HG03439 (cell line): ENCODE data around the gene CHCHD3.

ENCODE experiments used
- ATAC-seq: cut with Tn5 transposase; IDR thresholded peaks from one replicate; pipeline ENCODE4 v1.9.1; 2021; ENCODE audit warnings: mild to moderate bottlenecking, moderate library complexity; ENCODE audit not compliant: unreplicated experiment

Gene CHCHD3

DNA sequence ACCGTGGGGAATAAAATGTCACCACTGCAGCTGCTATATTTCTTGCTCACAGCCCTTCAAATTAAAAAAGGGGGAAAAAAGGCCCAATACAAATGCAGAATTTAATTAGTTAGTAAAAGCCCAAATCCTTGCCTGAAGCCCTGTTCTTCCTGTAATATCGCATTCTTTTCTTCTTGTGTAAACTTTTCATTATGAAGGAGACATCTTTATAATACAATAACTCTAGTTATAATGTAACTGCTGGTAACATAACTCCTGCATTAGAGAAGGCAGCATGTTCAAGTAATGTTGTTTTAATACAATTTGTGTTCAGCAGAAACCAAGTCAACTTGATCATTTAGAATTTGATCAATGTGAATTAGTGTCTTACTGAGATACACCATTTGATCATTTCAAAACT lies 250.9 kb downstream of the CHCHD3 start:
- ATAC-seq: no peak

DNA sequence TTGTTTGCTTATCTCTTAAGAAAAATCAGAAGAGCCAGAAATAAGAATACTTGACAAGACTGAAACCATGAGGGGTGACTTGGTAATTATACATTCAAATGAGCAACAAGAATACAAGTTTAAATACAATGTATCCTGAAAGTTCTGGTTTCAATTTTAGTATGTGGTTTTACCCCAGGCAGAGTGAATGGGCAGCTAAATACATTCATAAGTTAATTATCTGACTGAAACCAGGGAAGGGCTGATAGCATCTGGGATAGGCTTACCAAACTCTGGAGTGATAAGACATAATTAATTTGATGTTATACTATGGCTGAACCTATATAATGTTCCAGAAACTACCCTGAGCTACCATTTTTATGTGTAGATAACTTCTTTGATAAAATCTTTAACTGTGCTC lies 253.4 kb downstream of the CHCHD3 start:
- no peak for ATAC-seq

DNA sequence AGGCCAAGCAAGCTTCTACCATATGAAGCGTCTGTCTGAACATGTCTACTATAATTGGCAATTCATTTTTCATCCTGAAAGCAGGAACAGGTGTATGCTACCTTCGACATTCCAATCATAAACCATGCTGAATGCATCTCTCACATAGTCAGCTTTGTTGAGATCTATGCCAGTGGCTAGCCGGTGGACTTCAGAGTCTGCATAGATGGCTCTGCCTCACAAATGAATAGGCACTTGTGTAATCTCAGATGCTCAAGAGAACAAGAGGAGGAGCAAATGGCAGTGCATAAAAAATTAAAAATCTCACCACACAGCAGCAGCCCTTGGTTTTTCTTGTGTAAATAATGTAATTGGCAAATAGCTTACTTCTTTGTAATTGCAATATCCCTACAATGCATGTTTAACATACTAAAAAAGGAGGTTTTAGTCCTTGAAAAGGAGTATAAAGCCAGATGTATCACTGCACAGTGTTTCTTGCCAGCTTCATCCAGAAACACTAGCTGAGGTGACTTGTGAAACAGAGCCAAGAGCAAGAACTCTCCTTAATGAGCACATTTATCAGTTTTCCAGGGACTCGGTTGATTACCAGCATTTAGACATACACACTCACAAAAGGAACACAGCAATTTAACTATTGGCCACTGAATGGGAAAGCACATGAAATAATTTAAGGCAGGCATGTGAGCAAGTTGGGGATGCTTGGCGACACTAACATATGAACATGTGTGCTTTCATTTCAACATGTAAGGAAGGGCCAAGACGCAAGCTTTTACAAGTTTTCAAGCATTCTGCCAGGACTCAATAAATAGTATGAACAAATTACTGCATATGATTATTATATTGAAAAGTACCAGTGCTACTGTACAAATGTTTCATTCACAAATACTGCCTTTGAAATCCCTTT lies 255.7 kb downstream of the CHCHD3 start:
- no peak for ATAC-seq

DNA sequence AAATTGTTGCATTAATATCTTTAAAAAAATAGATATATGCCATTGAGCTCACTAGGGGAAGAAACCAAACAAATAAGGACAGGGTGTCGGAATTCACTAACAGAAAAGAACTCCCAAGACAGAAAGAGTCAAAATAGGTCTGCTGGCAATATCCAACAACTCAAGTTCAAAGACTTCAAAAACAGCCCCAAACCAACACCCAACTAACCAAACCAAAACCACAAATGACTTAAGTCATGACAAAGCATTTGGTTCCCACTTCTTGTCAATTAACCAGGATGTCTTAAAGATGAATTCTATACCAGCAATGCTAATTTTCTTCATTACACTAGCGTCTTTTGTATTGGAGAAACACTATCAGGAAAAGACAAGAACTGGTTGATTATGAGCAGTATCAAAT lies 256.7 kb downstream of the CHCHD3 start:
- ATAC-seq: no peak

DNA sequence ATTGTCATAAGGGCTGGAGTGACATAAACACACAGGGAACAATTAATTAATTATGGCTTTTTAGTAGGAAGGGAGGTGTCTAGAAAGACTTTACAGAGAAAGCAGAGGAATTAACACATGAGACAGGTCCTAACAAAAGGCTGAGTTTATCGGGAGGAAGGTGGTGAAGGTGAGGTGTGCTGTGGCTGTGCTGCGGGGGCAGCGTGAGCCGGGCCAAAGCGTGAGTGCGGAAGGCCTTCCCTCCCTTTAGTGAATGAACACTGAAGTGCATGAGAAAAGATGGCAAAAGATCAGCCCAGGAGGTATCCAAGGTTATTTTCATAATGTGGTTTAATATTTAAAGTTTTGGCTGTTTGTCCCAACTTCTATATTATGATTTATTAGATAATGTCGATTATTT lies 262.2 kb downstream of the CHCHD3 start:
- ATAC-seq: no peak

DNA sequence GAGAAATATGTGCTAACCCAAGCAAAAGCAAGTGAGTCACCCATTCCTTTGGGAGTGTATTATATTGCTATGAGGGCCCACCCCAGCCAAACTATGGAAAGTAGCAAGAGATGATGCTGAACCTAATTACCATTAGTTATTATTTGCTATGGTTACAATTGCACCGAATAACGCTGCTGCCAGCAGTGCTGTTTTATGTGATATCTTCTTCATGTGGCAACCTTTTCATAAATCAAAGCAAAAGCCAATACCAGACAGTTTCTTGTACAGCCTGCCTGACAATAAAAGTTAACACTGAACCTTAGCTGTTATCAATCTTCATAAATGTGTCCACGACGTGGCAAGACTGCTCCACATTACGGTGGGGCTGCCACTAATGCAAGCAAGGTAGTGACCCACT lies 263.9 kb downstream of the CHCHD3 start:
- ATAC-seq: no peak

DNA sequence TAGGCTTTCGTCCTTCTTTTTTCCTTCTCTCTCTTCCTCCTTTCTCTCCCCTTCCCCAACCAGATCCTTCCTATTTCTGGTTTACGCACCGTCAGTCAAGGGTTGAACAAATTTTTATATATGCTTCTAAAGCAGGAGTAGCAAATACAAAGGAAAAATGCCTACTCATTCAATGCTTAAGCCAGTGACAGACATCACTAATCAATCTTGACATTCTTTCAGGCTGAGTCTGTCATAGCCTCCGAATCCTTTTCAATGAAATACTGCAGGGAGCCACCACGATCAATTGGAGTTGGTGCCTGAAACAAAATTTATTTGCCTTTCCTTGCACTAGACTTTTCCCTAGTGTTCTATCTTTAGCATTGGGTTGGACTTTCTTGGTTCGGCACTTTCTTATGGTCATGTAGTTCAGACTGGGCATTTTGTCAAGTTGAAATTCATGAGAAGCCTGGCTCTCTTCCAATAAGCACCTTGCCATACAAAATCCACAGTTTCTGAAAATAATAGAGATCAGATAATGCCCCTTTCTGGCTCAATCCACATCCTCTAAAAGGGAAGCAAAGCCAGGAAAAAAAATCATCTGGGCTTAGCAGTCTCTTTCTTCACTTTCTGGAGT lies 266.1 kb downstream of the CHCHD3 start:
- ATAC-seq: no peak

DNA sequence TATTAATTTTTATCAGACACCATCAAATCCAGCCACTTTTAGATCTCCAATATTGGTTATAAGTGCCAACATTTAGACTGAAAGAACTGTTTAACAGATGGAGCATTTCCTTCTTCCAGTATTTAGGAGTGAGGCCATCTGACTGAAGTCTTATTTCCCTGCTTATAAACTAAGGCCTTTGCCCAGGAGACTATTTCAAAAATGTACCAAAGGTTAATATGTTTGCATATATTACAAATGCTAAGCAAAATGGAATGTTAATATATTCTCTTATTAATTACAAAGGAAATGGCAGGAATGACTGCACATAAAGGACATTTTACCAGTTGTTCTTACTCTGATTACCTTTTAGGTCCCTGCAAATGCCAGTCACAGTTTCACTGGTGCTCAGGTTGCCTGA lies 266.8 kb downstream of the CHCHD3 start:
- ATAC-seq: no peak

DNA sequence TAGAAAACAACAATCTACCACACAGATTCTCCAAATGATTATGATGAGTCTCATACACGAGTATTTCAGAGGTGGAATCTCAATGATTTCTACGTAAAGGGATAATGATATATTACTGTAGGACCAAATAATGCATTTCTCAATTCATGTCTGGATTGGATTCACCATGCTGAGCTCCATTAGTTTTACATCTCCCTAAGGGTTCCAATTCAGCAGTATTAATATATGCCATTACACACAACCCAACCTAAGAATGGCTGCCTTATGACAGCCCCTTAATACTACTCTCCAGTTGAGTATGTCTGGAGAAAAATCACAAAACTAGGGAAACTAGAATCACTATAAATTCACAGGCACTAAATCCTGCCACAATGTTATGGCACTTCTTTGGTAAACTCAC lies 271.3 kb downstream of the CHCHD3 start:
- ATAC-seq: no peak

DNA sequence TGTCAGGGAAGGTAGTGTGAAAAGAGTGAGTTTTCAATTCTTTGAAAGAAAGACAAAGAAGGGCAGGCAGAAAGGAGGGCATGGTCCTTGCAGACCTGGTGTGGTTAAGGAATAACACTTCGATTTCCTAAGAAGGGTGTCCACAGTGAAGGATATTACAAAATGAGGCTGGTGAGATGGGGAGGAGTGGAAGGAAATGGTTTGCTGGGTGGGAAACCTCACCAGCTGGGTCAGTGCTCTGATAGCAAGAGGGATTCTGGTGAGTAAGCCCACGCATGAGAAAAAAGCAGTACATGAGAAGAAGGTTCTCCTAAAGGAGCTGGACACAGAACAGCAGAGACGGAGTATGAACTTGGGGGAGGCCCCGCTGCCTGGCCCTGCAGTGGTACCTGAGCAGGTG lies 275.1 kb downstream of the CHCHD3 start:
- ATAC-seq: no peak

DNA sequence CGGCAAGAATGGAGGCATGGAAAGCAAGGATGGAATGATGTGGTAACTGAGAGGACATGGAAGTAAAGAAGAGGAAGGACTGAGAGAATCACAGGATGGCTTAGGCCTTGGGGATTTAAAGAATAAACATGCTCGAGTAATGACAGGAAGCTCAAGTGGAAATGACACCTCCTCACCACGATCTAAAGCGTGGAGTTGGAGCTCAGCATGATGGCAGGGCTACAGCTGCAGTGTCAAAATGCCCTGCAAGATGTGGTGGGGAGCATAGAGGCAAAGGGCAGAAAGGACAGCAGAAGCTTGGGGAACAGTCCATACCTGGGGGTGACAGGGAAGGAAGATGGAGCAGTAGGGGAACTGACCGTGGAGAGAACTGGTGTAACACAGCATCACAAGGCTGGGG lies 276.1 kb downstream of the CHCHD3 start:
- ATAC-seq: no peak

DNA sequence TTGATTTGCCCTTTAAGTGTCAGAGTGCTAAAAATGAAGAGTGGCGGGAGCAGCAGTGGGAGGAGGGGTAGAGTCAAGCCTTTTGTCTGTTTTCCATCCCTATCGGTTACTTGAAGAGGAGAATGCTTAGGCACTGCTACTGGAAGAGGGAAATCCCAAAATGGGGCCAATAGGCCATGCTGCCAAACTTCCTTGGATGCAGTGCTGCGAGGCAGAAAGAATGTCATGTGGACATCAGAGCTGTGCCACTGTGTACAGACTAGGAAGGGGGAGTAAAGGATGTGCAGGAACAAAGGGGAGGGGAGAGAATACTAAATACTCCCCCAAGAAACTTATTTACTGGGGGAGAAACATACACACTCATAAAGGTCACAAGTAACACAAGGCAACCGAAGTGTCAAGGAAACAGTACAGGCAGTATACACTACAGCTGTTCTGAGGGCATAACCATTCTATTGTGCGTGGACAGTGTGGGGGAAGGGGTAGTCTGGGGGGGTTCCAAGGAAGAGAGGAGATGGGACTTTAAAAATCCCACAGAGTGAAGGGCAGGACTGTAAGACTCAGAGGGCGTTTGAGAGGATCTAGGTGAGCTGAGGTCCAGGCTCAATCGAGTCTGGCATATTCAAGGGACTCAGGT lies 276.9 kb downstream of the CHCHD3 start:
- ATAC-seq: no peak

DNA sequence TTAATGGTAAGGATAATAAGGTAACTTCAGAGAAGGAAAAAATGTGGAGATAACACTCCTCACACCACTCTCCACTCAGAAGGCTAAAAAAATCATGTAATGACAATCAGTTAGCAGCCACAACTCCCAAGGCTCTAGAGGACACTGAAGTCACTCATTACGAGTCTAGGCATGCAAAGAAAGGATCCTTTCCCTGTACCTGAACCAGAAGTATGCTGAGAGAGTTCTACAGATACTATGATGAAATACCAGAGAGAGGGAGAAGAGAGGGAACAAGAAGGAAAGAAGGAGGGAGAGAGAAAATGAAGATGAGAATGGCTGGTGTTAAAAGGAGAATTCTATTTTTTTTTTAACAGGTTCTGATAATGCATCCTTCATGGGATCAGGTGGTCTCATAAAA lies 281.4 kb downstream of the CHCHD3 start:
- no peak for ATAC-seq

DNA sequence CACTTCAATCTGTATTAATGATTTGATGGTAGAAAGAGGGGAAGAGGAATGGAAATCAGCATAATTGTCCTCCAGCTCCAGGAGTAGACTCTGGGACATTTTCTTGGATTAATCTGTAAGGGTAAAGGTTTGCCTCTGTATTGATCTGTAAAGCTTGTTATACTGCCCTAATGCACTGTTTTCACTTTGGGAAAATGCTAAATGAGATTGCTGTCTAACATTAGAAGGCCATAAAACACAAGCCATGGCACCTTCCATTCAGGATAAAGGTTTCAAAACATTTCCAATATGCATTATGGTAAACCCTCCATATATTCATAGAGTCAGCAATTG lies 282.8 kb downstream of the CHCHD3 start:
- no peak for ATAC-seq

DNA sequence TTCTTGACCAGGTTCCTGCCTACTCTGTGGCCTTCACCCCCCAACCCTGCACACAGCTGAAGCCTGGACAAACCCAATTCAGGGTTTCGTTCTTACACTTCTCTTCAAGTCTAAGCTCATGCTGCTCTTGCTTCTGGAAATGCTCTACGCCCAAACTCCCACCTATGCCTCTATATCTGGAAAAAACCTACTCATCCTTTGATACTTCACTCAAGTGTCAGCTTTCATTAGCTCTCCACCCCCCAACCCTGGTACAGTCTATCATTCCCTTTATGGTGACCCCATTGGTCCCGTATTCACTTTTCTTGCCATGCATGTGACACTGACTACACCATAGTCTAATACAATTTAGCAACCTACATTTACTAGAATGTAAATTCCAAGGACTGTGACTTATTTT lies 284.7 kb downstream of the CHCHD3 start:
- no peak for ATAC-seq

DNA sequence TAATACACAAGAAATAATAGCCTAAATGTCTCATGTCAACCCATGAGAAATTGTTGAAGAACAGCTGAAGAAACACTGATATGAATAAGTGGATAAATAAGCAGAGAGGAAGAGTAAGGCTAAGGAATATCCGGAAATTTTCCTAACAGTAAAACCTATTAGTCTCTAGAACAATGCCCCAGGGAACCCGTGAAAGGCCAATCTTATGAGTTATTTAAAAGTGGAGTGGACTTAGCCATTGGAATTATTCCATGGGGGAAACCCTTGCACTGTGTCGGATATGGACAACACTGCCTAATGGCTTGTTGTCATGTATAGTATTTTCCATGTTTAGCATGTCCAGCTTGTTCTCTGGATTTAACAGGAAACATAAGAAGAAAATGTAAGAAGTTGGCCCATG lies 288.4 kb downstream of the CHCHD3 start:
- ATAC-seq: no peak

DNA sequence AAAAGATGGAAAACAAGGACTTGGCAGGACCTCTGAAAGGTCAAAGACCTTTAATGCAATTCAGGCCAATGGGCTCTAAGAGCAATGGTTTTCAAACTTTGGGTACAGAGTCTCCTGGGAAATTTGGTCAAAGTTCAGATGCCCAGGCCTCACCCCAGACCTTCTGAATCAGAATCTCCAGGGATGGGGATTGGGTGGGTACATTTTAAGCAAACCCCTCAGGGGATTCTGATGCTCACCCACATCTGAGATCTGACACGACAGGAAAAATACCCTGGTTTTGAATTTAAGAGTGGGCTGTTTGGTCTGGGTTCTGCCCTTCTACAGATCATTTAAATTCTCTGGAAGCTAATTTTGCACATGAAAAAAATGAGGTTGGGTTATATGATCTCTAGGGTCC lies 290.9 kb downstream of the CHCHD3 start:
- no peak for ATAC-seq

DNA sequence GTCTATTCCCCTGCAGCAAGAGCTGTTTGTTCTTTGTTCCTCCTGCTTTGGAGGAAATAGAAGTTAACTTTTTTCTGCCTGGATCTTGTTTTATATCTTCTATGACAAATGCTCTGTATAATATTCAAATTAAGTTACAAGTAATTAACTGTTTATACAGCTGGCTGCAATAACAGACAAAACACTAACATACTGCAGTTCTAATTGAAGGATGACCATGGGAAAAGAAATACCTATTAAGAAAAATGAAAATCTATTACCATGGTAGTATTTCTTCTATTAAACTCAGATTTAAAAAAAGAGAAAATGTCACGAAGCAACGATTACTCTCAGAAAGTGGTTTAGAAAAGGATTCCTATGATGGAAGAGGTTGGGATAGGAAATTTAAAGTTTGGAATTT lies 291.8 kb downstream of the CHCHD3 start:
- ATAC-seq: no peak

DNA sequence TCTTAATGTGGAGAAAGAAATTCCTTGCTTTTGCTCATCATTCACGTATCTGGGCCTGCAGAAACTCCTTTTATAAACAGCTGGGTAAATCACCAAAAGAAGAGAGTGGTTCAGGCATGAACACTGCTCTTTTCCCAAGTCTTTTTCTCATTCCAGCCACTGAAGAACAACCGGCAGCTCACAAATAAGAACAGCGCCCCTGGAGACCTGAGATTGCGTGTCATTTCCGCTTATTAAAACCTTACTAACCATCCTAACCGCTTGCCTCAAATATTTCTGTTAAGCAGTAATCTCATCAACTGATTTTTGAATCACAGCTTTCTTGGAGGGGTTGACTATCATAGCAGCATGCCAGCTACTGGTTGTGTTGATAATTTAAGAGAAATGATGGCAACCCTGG lies 292.6 kb downstream of the CHCHD3 start:
- ATAC-seq: no peak

DNA sequence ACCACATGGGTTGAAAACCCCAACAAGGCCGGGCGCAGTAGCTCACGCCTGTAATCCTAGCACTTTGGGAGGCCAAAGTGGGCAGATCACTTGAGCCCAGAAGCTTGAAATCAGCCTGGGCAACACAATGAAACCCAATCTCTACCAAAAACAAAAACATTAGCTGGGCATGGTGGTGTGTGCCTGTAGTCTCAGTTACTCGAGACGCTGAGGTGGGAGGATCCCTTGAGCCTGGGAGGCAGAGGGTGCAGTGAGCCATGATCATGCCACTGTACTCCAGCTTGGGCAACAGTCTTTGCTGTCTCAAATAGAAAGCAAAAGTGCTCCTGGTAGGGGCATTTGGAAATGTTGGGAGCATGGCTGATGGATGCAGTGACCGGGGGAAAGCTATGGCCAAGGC lies 296.0 kb downstream of the CHCHD3 start:
- ATAC-seq: no peak

DNA sequence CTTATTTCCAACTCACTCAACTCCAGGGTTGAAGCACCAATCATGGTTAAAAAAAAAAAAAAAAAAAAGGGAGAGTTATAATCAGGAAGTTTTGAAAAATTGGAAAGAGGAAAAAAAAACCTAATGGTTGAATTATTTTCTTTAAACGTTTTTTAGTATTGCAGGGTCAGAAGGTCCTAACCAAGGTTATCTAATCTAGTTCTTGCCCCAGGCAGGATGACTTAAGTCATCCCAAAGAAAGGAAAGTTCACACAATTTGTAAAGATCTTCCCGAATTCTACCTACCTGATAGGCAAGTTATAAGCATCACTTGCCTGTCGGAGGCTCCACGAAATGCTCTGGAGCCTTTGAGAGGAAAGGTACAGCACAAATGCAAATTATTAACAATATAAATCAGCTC lies 297.5 kb downstream of the CHCHD3 start:
- ATAC-seq: no peak

DNA sequence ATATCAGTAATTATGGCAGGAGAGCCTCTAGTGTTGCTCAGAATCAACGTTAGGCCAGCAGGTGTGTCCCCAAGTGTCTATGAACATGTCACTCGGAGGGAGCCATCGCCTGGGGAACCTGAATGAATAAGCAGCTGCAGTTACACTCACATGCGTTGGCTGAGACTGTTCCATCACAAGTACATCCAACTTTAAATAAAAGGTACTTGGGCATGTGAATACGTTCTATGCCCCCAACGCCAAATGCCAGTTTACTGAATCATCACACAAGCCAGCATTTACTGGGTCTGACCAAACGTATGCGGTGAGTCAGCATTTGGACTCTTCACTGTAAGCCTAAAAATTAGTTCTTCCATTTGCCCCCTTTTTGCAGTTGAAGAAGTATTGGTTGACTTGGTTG lies 298.1 kb downstream of the CHCHD3 start:
- no peak for ATAC-seq
